Neutrophil (primary cell): ENCODE measurements around the gene ATP6V0E1.

ENCODE experiments used
- H3K27ac ChIP-seq: fragments of 200-600 bp; sonication (generic); 2 replicates; pipeline ENCODE4 v1.5.1; 2016; ENCODE audit warnings: mild to moderate bottlenecking, moderate library complexity
- H3K27me3 ChIP-seq: fragments of 200-600 bp; sonication (generic); 2 replicates; pipeline ENCODE4 v1.6.0; 2016; ENCODE audit warnings: mild to moderate bottlenecking
- H3K36me3 ChIP-seq: fragments of 200-600 bp; sonication (generic); 2 replicates; pipeline ENCODE4 v1.5.1; 2017
- H3K4me1 ChIP-seq, 2 experiments: fragments of 200-600 bp in 1 of 2; sonication (generic) in 1 of 2; 1 replicate in 1 of 2; 2 replicates in 1 of 2; pipeline versions ENCODE4 v1.5.1 to v1.6.1; 2013 to 2016; ENCODE audit warnings: low read depth in 1 of 2, low read length in 1 of 2, mild to moderate bottlenecking in 1 of 2, moderate library complexity in 1 of 2; ENCODE audit not compliant: control insufficient read depth in 1 of 2, insufficient read depth in 1 of 2
- H3K4me3 ChIP-seq, 2 experiments: fragments of 200-600 bp in 1 of 2; sonication (generic) in 1 of 2; 1 replicate in 1 of 2; 2 replicates in 1 of 2; pipeline ENCODE4 v1.5.1; 2013 to 2016; ENCODE audit warnings: low read depth in 1 of 2, low read length in 1 of 2, mild to moderate bottlenecking in 1 of 2, moderate library complexity in 1 of 2
- H3K9me3 ChIP-seq: fragments of 200-600 bp; sonication (generic); 2 replicates; pipeline ENCODE4 v1.5.1; 2016
- TF ChIP-seq, protein P1 (sequence below): fragments of 200-600 bp; sonication (generic); IDR thresholded peaks from 2 replicates; pipeline ENCODE4 v1.5.1; 2016; ENCODE audit warnings: antibody characterized with exemption

The ATP6V0E1 gene

DNA sequence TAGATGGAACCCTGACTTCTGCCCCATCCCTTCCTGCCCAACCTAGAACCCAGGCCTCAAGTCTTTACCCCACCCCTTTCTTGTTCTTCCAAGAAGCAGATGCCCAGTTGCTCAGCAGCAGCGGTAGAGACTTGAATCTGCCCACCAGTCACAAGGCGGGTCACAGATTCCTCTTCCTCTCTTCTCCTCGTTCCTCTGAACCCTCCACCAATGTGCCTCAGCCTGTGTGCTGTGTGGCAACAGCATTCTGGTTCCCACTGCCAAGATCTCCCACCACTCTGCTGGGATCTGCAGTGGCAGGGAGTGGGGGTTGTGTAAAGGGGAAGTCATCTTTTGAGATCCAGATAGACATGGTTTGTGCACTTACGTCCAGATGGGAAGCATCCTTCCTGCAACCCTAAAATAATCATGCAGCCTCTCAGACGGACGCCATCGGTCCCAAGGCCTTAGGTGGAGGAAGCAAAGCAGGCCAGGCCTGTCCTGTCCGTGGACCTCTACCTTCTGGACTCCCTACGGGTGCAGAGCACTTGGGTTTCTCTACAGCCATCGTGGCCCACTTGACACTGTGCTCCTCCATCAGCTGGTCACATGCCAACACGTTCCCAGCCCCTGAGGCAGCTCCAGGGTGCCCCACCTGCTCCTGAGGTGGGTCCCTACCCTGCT, 32.1 kb upstream of the ATP6V0E1 start:
- H3K9me3 ChIP-seq, result no peaks in the 10 kb centered on the region
- peaks cover 28% of the 10 kb centered on the region for H3K27me3 ChIP-seq
- peaks cover 27% of the 10 kb centered on the region for H3K36me3 ChIP-seq
- H3K4me3 ChIP-seq, result no peak overlapping the region
- no peaks in the 10 kb centered on the region for H3K4me1 ChIP-seq
- peak overlapping the region; percentile 27 for H3K27ac ChIP-seq
- TF ChIP-seq, protein P1, sequence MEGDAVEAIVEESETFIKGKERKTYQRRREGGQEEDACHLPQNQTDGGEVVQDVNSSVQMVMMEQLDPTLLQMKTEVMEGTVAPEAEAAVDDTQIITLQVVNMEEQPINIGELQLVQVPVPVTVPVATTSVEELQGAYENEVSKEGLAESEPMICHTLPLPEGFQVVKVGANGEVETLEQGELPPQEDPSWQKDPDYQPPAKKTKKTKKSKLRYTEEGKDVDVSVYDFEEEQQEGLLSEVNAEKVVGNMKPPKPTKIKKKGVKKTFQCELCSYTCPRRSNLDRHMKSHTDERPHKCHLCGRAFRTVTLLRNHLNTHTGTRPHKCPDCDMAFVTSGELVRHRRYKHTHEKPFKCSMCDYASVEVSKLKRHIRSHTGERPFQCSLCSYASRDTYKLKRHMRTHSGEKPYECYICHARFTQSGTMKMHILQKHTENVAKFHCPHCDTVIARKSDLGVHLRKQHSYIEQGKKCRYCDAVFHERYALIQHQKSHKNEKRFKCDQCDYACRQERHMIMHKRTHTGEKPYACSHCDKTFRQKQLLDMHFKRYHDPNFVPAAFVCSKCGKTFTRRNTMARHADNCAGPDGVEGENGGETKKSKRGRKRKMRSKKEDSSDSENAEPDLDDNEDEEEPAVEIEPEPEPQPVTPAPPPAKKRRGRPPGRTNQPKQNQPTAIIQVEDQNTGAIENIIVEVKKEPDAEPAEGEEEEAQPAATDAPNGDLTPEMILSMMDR, result no peak

DNA sequence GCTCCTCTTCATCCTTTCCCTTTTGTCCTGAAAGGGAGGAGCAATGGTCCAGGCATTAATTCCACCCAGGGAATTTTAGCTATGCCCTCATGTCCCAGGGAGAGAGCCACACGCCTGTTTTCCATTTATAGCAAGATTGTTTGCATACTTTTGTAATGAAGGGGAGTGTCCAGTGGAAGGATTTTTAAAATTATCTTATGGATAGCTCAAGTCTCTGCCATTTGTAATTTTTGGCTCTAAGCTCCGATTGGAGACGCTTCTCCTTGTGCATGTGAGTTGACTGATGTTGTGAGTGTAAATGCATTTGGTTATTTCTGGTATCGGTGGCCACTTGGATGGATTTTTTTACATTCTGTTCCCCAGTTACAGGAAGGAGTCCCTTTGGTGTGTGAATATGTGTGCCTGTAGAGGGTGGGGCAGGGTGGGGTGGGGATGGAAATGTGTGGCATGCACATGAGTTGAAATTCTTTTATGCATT, 31.5 kb upstream of the ATP6V0E1 start:
- Histone ChIP-seq H3K27ac (no peak overlapping the region), H3K4me3 (no peak overlapping the region), H3K9me3 (no peaks in the 10 kb centered on the region), H3K36me3 (peaks cover 24% of the 10 kb centered on the region), H3K27me3 (peaks cover 34% of the 10 kb centered on the region), H3K4me1 (no peaks in the 10 kb centered on the region)
- TF ChIP-seq, protein P1, result no peak

GRCh38 chr5:172953776-172954675, 29.5 kb upstream of the ATP6V0E1 start:
- Histone ChIP-seq H3K4me3 (no peak overlapping the region), H3K4me1 (peaks cover 3 to 4% of the 10 kb centered on the region in 2 experiments), H3K9me3 (no peaks in the 10 kb centered on the region), H3K27ac (no peak overlapping the region), H3K36me3 (peaks cover 15% of the 10 kb centered on the region), H3K27me3 (peaks cover 49% of the 10 kb centered on the region)
- TF ChIP-seq, protein P1, result no peak

DNA sequence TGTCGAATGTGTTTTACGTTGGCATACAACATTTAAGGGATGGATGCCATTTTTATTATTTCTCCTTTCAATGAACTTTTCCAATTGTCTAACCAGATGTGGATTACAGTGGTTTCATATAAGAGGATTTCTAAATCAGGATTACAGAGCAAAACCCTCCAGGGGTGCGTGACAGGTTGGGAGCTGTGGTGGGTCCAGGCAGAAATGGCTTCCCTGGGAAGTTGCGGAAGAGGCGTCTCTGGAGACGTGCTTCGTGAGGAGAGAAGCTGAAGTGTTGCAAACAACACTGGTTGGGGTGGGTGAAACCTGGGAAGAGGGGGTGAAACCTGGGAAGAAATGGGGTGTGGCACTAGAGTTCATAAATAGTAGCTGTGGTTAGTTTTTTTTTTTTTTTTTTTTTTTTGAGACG, 28.8 kb upstream of the ATP6V0E1 start:
- Histone ChIP-seq H3K9me3 (no peaks in the 10 kb centered on the region), H3K27me3 (peaks cover 49% of the 10 kb centered on the region), H3K27ac (no peak overlapping the region), H3K4me3 (no peak overlapping the region), H3K36me3 (peaks cover 15% of the 10 kb centered on the region), H3K4me1 (peaks cover 7 to 8% of the 10 kb centered on the region in 2 experiments)
- TF ChIP-seq, protein P1, result no peak

GRCh38 chr5:172956228-172956627, 27.3 kb upstream of the ATP6V0E1 start:
- no peak overlapping the region for H3K4me3 ChIP-seq
- no peaks in the 10 kb centered on the region for H3K9me3 ChIP-seq
- no peak overlapping the region for H3K27ac ChIP-seq
- H3K27me3 ChIP-seq, result peaks cover 49% of the 10 kb centered on the region
- TF ChIP-seq, protein P1, result no peak
- H3K4me1 ChIP-seq, result peaks cover 13 to 16% of the 10 kb centered on the region in 2 experiments
- H3K36me3 ChIP-seq, result peaks cover 7% of the 10 kb centered on the region
